ENCODE results near the gene ACTL10.
"Not testable (repeated sequence)": the region's sequence is repeated elsewhere in the genome, so short reads cannot be mapped to it uniquely, and the experiment has no call there.

Gene ACTL10

DNA sequence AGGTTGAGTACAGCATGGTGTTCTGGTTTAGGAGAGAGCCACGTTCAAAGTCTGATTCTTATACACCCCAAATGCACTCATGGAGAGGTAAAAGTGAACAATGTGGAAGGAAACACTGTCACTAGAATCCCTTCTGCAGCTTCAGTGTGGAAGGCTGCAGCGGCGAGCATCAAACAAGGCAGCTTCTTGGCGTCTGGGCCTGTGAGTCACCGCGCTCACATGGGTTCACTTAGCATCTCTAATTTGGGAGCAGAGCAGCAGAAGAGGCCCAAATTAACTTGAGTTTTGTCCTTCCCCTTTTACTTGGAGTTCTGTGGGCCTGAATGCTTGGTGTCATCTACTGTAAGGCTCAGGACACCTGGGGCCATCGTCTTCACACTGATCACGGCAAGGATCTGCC is 30.4 kb downstream of the ACTL10 start:
- H3K4me3 ChIP-seq (replicated peaks; ENCODE audit: low read depth, low read length): no peak overlapping the region
- TF ChIP-seq, protein P1, sequence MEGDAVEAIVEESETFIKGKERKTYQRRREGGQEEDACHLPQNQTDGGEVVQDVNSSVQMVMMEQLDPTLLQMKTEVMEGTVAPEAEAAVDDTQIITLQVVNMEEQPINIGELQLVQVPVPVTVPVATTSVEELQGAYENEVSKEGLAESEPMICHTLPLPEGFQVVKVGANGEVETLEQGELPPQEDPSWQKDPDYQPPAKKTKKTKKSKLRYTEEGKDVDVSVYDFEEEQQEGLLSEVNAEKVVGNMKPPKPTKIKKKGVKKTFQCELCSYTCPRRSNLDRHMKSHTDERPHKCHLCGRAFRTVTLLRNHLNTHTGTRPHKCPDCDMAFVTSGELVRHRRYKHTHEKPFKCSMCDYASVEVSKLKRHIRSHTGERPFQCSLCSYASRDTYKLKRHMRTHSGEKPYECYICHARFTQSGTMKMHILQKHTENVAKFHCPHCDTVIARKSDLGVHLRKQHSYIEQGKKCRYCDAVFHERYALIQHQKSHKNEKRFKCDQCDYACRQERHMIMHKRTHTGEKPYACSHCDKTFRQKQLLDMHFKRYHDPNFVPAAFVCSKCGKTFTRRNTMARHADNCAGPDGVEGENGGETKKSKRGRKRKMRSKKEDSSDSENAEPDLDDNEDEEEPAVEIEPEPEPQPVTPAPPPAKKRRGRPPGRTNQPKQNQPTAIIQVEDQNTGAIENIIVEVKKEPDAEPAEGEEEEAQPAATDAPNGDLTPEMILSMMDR (IDR thresholded peaks at IDR 0.05; ENCODE audit: low read depth, low read length, missing control alignments): no peak
- DNase-seq (ENCODE audit: extremely low read depth, low read depth): no peak

DNA sequence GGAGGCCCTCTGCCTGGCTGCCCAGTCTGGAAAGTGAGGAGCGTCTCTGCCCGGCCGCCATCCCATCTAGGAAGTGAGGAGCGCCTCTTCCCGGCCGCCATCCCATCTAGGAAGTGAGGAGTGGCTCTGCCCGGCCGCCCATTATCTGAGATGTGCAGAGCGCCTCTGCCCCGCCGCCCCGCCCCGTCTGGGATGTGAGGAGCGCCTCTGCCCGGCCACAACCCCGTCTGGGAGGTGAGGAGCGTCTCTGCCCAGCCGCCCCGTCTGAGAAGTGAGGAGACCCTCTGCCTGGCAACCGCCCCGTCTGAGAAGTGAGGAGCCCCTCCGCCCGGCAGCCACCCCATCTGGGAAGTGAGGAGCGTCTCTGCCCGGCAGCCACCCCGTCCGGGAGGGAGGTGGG is 32.2 kb downstream of the ACTL10 start:
- not testable (repeated sequence) for H3K4me3 ChIP-seq (replicated peaks; ENCODE audit: low read depth, low read length); DNase-seq (ENCODE audit: extremely low read depth, low read depth)

DNA sequence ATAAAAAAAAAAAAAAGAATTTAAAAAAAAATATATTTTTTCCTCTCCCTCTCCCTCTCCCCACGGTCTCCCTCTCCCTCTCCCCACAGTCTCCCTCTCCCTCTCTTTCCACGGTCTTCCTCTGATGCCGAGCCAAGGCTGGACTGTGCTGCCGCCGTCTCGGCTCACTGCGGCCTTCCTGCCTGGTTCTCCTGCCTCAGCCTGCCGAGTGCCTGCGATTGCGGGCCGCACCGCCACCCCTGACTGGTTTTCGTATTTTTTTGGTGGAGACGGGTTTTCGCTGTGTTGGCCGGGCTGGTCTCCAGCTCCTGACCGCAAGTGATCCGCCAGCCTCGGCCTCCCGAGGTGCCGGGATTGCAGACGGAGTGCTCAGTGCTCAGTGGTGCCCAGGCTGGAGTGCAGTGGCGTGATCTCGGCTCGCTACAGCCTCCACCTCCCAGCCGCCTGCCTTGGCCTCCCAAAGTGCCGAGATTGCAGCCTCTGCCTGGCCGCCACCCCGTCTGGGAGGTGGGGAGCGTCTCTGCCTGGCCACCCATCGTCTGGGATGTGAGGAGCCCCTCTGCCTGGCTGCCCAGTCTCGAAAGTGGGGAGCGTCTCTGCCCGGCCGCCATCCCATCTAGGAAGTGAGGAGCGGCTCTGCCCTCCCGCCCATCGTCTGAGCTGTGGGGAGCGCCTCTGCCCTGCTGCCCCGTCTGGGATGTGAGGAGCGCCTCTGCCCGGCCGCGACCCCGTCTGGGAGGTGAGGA is 34.1 kb downstream of the ACTL10 start:
- not testable (repeated sequence) for DNase-seq (ENCODE audit: extremely low read depth, low read depth); H3K4me3 ChIP-seq (replicated peaks; ENCODE audit: low read depth, low read length)

DNA sequence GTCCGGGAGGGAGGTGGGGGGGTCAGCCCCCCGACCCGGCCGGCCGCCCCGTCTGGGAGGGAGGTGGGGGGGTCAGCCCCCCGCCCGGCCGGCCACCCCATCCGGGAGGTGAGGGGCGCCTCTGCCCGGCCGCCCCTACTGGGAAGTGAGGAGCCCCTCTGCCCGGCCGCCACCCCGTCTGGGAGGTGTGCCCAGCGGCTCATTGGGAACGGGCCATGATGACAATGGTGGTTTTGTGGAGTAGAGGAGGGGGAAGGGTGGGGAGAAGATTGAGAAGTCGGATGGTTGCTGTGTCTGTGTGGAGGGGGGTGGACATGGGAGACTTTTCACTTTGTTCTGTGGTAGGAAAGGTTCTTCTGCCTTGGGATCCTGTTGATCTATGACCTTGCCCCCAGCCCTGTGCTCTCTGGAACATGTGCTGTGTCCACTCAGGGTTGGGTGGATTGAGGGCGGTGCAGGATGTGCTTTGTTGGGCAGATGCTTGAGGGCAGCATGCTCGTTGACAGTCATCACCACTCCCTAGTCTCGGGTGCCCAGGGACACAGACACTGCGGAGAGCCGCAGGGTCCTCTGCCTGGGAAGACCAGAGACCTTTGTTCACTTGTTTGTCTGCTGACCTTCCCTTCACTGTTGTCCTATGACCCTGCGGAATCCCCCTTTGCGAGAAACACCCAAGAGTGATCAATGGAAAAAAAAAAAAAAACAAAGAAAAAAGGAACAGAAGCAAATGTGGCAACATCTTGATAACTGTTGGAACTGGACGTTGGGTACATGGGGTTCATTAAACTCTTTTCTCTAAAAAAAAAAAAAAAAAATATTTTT is 35.1 kb downstream of the ACTL10 start:
- H3K4me3 ChIP-seq (replicated peaks; ENCODE audit: low read depth, low read length): no peak overlapping the region
- no peak for DNase-seq (ENCODE audit: extremely low read depth, low read depth)
- TF ChIP-seq, protein P1 (IDR thresholded peaks at IDR 0.05; ENCODE audit: low read depth, low read length, missing control alignments): no peak

- no peak for DNase-seq (ENCODE audit: extremely low read depth, low read depth)
- no peak overlapping the region for H3K4me3 ChIP-seq (replicated peaks; ENCODE audit: low read depth, low read length)
- TF ChIP-seq, protein P1 (IDR thresholded peaks at IDR 0.05; ENCODE audit: low read depth, low read length, missing control alignments): no peak
These were observed 36.1 kb downstream of the ACTL10 start for GRCh38 chr20:33702861-33703260.

DNA sequence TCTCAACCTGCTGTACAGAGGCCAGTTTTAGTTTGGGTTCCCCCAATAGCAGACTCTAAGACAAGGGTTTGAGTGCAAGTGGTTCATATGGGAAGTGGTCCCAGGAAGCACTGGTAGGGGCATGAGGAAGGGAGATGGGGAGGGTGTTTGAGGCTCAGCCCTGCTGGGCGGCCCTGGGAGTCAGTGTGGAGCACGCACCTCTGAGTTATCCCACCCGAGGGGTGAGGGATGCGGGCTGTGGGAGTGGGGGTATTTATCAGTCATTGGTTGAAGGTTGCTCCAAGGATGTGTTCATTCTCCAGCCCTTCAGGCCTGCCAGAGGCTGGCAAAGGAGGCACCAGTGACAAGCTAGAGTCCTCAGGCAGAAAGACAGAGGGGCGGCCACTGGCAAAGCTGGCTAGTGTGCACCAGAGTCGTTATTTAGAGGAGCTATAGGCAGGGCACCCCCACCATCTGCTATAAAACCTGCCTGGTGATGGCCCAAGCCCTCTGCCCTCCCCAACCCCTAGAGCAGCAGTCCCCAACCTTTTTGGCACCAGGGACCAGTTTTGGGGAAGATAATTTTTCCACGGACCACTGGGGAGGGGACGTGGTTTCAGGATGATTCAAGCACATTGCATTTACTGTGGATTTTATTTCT is 36.9 kb downstream of the ACTL10 start:
- TF ChIP-seq, protein P1 (IDR thresholded peaks at IDR 0.05; ENCODE audit: low read depth, low read length, missing control alignments): no peak
- no peak overlapping the region for H3K4me3 ChIP-seq (replicated peaks; ENCODE audit: low read depth, low read length)
- no peak for DNase-seq (ENCODE audit: extremely low read depth, low read depth)

DNA sequence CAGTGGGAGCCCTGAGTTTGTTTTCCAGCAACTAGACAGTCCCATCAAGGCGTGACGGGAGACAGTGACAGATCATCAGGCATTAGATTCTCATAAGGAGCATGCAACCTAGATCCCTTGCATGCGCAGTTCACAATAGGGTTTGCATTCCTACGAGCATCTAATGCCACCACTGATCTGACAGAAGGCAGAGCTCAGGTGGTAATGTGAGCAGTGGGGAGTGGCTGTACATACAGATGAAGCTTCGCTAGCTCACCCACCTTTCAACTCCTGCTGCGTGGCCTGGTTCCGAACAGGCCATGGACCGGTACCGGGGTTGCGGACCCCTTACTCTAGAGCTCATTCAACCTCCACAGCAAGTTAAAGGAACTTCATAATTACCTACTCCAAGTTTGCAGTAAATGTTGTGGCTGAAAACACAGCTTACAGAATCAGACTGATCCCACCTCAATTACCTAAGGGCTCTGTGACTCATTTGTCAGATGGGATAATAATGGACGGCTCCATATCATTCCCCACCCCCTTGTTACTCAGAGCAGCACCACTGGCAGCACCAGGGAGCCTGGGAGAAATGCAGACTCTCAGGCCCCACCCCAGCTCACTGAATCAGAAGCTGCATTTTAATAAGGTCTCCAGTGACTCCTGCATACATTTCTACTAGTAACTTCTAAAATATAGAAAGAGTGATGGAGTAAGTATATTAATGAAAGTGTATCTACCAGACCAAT is 37.6 kb downstream of the ACTL10 start:
- TF ChIP-seq, protein P1 (IDR thresholded peaks at IDR 0.05; ENCODE audit: low read depth, low read length, missing control alignments): no peak
- DNase-seq (ENCODE audit: extremely low read depth, low read depth): no peak
- no peak overlapping the region for H3K4me3 ChIP-seq (replicated peaks; ENCODE audit: low read depth, low read length)
